ENCODE results near the gene ERVFRD-1.

ERVFRD-1 gene, protein sequence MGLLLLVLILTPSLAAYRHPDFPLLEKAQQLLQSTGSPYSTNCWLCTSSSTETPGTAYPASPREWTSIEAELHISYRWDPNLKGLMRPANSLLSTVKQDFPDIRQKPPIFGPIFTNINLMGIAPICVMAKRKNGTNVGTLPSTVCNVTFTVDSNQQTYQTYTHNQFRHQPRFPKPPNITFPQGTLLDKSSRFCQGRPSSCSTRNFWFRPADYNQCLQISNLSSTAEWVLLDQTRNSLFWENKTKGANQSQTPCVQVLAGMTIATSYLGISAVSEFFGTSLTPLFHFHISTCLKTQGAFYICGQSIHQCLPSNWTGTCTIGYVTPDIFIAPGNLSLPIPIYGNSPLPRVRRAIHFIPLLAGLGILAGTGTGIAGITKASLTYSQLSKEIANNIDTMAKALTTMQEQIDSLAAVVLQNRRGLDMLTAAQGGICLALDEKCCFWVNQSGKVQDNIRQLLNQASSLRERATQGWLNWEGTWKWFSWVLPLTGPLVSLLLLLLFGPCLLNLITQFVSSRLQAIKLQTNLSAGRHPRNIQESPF

DNA sequence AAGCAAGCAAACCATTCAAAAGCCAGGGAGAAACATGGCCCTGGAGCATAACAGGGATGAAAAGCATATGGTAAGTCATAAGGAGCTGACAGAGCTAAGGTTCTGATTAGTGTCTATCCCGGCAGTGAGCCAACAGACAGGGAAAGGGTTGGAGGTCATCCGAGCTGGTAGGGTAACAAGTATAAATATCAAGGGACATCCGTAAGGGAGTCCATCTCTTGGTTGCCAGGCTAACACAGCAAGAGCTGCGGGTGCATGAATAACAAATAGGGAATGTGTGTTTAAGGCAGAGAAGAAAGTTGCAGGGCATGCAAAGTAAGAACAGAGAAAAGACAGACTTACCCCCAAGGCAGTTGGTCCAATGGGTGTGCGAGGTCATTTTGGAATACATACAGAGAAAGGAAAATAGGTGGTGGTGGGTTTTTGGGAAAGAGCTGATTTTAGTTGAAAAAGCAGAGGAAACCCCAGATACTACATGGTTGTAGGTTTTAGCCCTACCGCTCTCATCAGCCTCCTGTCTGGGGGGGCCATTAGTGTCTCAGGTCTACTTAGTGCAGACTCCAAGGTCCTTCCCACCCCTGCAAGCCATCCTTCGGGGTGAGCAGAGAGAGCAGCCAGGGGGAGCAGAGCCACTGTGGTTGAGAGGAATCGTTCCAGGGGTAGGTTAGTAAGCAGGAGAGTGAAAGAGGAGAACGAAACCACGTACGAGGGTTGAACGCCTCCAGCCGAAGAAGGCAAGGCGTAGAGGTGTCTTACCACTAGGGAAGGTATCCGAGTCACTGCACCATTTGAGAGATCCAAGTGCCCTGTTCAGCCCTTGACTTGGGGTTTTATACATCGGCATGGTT lies at the start of gene ERVFRD-1:
TSS of gene ERVFRD-1 (minus strand) at position 805 of the 848 bp plus-strand sequence. CDS start 6,415 bp downstream, outside the sequence.
- intact Hi-C loops (cut with DNase I) = no loop called here

DNA sequence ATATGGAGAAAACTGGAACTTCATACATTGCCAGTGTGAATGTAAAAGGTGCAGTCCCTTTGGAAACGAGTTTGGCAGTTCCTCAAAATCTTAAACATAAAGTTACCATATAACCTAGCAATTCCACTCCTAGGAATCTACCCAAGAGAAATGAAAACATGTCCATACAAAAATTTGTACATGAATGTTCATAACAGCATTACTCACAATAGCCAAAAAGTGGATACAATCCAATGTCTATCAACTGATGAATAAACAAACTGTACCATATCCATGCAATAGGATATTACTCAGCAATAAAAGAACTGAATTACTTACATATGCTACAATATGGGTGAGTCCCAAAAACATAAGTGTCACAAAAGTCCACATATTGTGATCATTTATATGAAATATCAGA lies 48.7 kb upstream of the ERVFRD-1 start:
- no peak for DNase-seq
- intact Hi-C loops (cut with DNase I) = no loop called here

More for the DNA sequence above, at the start of gene ERVFRD-1:
- DNase-seq = no peak

DNA sequence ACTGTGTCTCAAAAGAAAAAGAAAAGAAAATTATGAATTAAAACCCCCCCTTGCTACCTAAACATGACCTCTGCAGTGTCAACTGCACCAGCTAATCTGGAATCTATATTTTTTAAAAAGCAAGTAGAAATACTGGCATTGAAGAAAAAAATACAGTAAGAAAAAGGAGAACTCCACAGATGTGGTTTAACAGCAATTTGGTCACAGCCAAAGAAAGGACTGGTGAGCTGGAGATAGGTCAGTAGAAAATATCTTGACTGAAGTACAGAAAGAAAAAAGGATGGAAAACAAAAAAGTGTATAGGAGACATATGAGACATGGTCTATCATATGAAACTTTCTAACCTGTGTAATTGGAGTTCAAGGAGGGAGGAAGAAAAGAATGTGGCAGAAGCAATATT lies 44.1 kb upstream of the ERVFRD-1 start:
- intact Hi-C loops (cut with DNase I) = no loop called here
- no peak for DNase-seq

DNA sequence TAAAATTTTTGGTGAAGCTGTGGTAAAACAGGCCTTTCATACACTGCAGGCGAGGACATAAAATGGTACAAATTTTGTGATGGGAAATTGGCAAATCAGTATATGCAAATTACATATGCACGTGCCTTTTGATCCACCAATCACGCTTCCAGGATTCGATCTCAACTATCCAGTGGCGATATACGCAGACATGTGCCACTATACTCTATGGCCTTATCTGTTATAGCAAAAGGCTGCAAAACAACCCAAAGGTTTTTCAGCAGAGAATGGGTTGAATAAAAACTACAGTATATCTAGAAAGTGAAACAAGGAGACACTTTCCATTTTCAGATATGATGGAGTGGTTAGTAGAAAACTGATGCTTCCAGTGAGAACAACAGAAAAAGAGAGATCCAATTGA lies 41.9 kb upstream of the ERVFRD-1 start:
- no peak for DNase-seq
- intact Hi-C loops (cut with DNase I) = no loop called here

DNA sequence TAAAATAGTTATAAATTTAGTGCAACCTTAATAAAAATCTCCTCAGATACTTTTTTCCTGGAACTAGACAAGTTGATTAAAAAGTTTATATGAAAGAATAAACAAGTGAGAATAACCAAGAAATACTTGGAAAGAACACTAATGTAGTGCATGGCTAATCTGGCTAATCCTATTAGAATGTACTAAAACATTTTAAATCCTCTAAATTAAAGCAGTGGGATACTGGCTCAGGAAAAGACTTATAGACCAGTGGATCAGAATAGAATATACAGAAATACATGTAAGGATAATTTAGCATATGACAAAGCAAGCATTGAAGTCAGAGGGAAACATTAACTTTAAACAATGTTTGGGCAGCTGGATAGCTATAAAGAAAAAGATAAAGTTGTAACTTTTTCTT lies 41.1 kb upstream of the ERVFRD-1 start:
- intact Hi-C loops (cut with DNase I) = no loop called here
- no peak for DNase-seq

DNA sequence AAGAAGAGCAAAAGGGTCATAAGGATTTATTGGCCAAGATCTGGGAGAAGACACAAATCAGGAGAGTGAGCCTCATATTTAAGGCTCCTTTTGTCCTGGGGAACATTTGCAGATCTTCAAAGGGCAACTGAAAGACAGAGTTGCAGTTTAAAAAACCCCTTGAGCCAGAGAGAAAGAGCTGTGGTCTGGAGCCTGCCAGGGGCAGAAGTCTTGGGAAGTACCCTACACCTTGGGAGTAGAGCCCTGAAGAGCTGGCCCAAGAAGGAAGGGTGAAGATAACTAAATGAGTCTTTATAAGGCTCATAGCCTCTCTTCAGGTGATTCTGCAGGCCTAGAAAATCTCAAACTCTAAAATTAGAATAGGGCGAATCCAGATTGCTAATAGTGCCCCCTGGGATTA lies 40.0 kb upstream of the ERVFRD-1 start:
- intact Hi-C loops (cut with DNase I) = no loop called here
- DNase-seq = no peak

DNA sequence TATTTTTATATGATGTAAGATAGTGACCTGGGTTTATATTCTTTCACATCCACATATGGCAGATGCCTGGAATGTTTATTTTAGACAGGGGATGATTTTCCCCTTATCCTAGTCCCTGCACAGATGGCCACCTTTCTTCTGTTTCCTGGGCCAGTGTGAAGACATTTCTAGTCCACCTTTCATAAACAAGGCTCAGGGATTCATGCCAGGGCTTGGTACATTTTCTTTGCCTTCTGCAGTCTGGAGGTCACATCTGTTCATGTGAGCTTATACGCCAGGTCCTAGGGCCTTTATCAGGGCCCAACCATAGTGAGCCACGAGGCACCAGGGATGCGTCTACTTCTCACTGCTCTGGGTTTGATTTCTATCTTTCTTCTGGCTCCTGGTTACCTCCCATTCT lies 38.0 kb upstream of the ERVFRD-1 start:
- DNase-seq = no peak
- intact Hi-C loops (cut with DNase I) = no loop called here

DNA sequence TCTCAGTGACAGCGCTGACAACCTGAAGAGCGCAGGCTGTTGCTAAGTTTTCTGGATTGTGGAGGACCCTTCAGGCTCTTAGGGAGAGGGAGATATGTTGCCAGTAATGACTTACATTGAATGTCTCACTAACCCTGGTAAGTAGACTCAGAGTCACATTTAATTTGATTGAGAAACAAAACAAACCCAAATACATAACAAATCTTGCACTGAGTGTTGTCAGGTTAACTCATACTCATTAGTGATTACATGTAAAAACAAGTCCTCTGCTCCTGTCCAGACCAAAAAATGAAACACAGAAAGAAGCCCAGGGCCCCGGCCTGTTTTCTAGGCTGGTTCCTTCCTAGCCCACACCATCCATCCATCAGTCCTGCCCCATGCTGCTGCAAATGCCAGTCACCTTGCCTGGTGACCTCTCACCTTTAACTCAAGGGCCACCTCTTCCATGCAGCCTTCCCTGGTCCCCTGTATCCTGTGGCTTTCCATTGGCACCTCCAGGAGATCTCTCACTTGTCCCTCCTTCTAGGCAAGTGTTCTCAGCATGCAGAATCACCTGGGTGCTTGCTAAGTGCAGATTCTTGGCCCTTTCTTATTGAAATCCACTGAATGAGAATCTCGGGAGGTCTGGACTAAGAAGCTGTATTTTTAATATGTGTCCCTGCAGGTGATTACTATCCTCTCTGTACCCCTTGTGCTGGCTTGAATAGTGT lies 34.7 kb upstream of the ERVFRD-1 start:
- no peak for DNase-seq
- intact Hi-C loops (cut with DNase I) = no loop called here

DNA sequence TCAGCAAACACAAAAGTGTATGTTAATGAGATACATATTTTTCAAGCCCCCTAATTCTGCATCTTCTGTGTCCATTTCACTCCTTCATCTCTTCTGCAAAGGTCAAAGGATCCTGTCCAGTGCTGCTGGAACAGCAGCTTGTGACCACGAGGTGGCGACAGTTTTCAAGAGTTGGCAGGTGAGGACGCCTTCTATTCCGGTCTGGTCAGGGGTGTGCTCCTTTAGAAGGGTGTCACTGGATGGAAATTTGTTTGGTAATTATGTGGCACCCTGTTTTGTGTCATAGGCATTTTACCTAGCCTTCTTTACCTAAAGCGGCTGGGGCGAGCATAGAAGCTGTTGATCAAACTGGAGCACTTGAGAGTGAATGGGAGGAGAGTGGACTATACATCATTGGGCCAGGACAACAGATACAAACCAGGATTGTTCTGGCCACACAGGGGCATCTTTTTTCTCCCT lies 32.9 kb upstream of the ERVFRD-1 start:
- intact Hi-C loops (cut with DNase I) = loop anchor here (5.0 kb wide), 1 partner anchor 353 kb away; no protein-coding TSS in a partner anchor
- DNase-seq = peak; percentile 46 to 94 (median 82)

DNA sequence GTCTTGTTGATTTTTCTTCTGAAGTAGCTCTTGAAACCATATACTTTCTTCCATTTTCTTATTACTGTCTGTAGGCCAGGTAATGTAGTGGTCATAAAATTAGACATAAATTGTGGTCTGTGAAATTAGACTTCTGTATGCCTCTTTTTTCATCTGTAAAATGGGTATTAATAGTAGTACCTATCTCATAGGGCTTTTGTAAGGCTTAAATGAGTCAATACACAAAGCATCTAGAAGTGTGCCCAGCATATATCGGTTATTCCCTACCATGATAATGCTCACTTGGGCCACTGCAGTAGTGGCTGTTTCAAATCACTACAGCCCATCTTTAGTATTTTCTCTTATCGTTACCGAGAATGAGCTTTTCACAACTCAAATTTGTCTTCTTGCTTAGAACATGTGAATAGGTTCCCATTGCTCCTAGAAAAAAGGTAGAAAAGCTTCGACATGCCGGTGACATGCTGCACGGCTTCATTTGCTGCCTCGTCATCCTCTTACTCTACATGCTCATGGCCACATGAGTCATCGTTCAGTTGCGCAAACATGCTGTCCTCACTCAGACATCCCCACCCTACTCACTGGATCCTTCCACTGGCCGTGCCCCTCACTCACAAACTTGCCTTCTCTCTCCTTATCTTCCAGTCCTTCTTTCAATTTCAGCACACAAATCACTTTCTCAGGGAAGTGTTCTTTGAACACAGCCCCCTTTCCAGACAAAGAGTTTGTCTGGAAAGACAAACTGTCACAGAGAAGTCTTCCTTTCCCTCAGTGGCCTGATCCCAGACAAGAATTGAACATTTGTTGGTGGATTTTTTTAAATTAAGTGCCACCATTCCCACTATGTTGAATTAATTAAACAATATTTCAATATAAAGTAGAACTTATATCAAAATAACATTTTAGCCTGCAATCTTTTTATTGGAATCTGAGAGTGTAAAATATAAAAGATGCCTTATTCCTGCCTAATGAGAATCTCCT lies 32.2 kb upstream of the ERVFRD-1 start:
- peak in 8 of 42 donors; percentile 13 to 67 (median 20) for DNase-seq
- intact Hi-C loops (cut with DNase I) = loop anchor here (5.0 kb wide), 1 partner anchor 354 kb away; no protein-coding TSS in a partner anchor

DNA sequence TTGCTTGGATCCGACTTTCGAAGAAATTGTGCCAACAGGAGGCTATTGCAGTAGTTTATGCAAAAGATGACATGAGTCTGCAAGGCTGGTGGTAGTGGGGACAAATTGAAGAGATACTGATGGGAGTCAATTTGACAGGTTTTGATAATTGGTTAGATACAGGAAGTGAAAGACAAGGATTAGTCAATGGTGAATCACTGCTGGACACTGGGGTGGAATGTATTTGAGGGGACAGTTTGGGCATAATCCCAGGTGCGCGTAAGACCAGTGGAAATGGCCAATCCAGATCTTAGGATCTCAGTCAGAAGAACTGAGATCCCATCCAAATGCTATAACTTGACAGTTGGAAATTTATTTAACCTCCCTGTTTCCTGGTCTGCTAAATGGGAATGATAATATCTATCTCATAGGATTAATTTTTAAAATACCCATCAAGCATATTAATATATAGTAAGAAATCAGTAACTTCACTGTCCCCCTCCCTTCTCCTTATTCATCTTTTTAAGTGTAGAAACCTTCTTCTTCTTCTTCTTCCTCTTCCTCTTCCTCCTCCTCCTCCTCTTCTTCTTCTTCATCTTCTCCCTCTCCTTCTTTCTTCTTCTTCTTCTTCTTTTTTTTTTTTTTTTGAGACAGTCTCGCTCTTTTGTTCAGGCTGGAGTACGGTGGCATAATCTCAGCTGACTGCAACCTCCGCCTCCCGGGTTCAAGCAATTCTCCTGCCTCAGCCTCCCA lies 30.9 kb upstream of the ERVFRD-1 start:
- intact Hi-C loops (cut with DNase I) = loop anchor here (5.0 kb wide), 1 partner anchor 355 kb away; no protein-coding TSS in a partner anchor
- DNase-seq = no peak

DNA sequence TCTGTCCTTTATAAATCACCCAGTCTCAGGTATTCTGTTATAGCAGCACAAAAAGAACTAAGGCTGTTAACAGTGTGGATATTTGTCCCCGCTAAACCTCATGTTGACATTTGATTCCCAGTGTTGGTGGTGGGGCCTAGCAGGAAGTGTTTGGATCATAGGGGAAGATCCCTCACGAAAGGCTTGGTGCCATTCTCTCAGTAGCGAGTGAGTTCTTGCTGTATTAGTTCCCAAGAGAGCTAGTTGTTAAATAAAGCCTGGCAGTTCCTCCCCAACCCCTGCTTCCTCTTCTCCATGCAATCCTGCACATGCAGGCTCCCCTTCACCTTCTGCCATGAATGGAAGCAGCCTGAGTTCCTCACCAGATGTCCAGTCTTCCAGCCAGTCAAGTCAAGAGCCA lies 29.8 kb upstream of the ERVFRD-1 start:
- DNase-seq = no peak
- intact Hi-C loops (cut with DNase I) = loop anchor here (5.0 kb wide), 1 partner anchor 356 kb away; no protein-coding TSS in a partner anchor

DNA sequence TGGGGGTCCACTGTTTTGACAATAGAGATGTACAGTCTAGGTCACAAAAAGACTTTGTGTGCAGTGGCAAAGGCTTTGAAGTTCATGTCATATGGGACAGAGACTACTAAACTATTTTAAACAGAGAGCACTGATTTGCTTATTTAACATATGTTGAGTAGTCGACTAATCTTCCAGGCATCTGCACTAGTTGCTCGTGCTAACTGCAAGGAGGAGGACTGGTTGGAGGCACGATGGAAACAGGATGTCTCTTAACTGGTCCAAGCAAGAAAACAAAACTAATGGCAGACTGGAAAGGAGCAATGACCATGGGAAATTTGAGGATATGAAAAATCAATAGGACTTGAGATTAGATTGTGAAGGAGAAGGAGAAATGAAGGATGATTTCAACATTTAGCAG lies 28.5 kb upstream of the ERVFRD-1 start:
- intact Hi-C loops (cut with DNase I) = loop anchor here (5.0 kb wide), 1 partner anchor 357 kb away; no protein-coding TSS in a partner anchor
- no peak for DNase-seq

DNA sequence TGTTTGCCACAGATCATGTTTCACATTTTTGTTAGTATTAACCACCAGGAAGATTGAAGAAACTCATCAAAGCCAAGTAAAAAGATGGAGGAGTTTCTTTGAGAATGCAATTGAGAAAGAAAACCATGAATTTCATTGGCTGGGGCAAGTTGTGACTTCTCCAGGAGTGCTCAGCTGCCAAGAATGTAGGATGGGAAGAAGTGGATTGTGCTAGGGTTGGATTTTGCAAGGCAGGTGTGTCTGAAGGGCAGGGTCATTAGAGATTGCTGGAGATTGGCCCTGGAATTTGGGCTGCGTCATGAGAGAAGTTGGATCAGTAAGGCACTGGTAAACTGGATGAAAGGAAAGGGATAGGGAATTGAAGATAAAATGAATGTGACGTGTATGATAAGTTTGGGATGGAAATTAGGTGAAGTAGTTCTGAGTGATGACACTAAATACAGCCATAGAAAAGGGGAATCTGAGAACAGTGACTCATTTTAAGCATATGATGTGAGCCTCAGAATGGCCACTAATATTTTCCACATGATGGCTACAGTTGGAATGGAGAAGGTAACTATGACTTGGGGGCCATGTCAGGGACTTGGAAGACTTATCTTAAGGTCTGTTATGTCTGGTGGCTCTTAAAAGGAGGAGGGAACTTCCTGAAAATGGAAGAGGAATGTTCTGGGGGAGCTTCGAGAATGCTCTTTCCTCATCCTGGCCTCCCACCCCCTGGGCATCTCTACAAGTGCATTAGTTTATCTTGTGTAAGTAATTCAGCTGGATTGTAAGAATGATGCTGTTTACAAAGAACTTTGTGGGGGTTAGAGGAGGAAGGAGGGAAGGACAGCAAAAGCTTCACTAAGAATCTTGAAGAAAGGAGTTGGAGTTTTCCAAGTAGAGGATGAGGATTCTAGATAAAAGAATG lies 27.8 kb upstream of the ERVFRD-1 start:
- intact Hi-C loops (cut with DNase I) = no loop called here
- DNase-seq = no peak

DNA sequence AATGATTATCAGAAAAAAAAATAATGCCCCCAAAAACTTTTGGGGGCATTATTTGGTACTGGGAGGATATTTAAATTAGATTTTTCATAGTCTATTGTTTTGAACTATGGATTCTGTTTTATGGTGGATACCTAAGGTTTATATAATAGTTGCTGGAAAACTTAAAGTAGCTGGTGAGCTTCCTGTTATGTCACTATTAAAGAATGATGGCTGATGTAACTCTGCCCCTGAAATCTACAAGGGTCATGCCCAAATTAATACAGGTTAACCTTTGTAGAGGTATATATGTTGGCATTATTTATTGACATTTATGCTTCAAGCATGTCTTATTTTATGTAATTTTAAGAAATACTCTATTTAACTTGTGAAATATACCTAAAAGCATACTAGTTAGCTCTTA lies 25.3 kb upstream of the ERVFRD-1 start:
- no peak for DNase-seq
- intact Hi-C loops (cut with DNase I) = no loop called here

DNA sequence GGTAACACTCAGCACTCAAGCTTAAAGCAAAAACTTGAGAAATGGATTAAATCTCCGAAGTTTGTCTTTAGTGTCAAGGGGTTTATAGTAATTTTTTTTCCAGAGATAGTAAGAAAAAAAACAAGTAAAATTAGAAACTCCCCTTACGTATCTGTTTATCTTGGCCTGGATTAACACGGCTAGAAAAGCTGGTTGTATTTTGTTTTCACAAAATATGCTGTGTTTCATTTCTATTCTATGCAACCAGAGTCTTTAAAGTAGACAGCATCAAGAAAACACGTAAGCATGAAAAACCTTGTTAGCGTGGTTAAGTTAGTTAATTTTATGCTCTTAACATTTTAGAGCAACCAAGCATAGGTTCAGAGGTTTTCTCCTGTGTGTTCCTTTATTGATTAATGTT lies 21.8 kb upstream of the ERVFRD-1 start:
- intact Hi-C loops (cut with DNase I) = no loop called here

More for the DNA sequence above, 21.8 kb upstream of the ERVFRD-1 start:
- no peak for DNase-seq

All from head of caudate nucleus (tissue), 42 donors.